Measurements from ENCODE around the gene KCNIP1. TPM values are rescaled to one million over a fixed set of nuclear protein-coding genes. Genes with fewer than 3 reads are reported as not detected.

The KCNIP1 gene
- total and polyA plus RNA-seq, 8 donors: 0.35 to 4.9 (median 2.5) TPM

DNA sequence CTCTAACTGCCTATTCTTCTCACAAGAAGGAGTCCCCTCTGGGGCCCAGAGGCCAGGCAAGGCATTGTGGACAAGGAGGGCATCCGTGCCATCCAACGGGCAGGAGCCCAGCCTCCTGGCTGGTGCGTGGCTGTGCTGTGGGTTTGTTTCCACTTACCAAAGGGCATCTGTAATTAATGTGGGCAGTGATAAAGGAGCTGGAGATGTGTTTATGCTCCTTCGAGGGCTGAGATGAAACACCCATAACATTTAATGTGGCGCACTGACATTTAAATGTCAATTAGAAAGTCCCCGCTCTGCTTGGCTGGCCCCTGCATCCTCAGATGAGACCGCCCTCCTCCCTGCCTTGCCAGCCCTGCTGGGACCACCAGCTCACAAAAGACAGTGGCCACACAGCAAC is 57.1 kb downstream of the KCNIP1 start:
- Histone ChIP-seq H3K27me3 (peaks cover 0 to 17% of the 10 kb centered on the region in 2 donors), H3K36me3 (no peaks in the 10 kb centered on the region), H3K9me3 (no peaks in the 10 kb centered on the region), H3K4me3 (no peak overlapping the region), H3K27ac (no peak overlapping the region), H3K4me1 (no peaks in the 10 kb centered on the region)
- ATAC-seq (no peak), DNase-seq (no peak)
- intact Hi-C loops (cut with DNase I): no loop called here
- TF ChIP-seq CTCF (IDR thresholded peaks at IDR 0.05): no peak

GRCh38 chr5:170562166-170562874 is 58.5 kb downstream of the KCNIP1 start:
- no peak for TF ChIP-seq CTCF (IDR thresholded peaks at IDR 0.05)
- ATAC-seq (no peak), DNase-seq (no peak)
- intact Hi-C loops (cut with DNase I): no loop called here
- Histone ChIP-seq H3K36me3 (no peaks in the 10 kb centered on the region), H3K4me3 (no peak overlapping the region), H3K4me1 (no peaks in the 10 kb centered on the region), H3K27ac (no peak overlapping the region), H3K9me3 (no peaks in the 10 kb centered on the region), H3K27me3 (peaks cover 0 to 17% of the 10 kb centered on the region in 2 donors)

GRCh38 chr5:170562875-170563228 is 59.0 kb downstream of the KCNIP1 start:
- H3K4me1 ChIP-seq: no peaks in the 10 kb centered on the region
- TF ChIP-seq CTCF (IDR thresholded peaks at IDR 0.05): no peak
- intact Hi-C loops (cut with DNase I): no loop called here
- no peaks in the 10 kb centered on the region for H3K36me3 ChIP-seq
- DNase-seq: no peak
- ATAC-seq: no peak
- no peak overlapping the region for H3K4me3 ChIP-seq
- H3K27ac ChIP-seq: no peak overlapping the region
- peaks cover 0 to 17% of the 10 kb centered on the region in 2 donors for H3K27me3 ChIP-seq
- H3K9me3 ChIP-seq: no peaks in the 10 kb centered on the region

DNA sequence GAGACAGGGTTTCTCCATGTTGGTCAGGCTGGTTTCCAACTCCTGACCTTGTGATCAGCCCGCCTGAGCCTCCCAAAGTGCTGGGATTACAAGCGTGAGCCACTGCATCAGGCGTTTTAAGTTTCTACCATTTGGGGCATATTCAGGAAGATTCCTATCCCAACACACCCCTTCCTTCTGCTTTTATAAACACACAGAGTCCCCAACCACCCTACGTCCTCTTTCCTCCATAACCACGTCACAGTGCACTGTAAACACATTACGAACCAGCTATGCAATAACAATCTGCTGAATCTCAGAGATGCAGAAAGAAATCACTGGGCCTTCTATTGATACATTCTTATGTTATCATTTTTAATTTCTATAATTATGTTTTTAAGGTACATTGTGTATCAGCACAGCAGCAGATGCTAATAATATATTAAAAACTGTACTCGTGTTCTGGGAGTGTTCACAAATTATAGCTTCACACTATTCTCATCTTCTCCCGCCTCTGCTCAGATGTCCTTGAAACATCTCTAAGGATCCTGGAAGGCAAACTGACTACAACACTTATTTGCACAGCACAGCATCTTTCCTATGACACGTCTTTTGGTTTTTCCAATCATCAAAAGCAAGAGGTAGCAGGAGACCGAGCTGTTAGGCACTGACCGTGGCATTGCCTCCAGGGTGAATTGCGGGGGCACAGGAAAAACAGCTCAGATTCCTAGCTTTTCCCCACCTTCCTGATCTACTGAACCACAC is 60.2 kb downstream of the KCNIP1 start:
- no peak for DNase-seq
- intact Hi-C loops (cut with DNase I): no loop called here
- Histone ChIP-seq H3K27ac (no peak overlapping the region), H3K9me3 (no peaks in the 10 kb centered on the region), H3K27me3 (peaks cover 0 to 21% of the 10 kb centered on the region in 2 donors), H3K4me3 (no peak overlapping the region), H3K4me1 (no peaks in the 10 kb centered on the region), H3K36me3 (no peaks in the 10 kb centered on the region)
- ATAC-seq: peak; percentile 27
- TF ChIP-seq CTCF (IDR thresholded peaks at IDR 0.05): no peak

DNA sequence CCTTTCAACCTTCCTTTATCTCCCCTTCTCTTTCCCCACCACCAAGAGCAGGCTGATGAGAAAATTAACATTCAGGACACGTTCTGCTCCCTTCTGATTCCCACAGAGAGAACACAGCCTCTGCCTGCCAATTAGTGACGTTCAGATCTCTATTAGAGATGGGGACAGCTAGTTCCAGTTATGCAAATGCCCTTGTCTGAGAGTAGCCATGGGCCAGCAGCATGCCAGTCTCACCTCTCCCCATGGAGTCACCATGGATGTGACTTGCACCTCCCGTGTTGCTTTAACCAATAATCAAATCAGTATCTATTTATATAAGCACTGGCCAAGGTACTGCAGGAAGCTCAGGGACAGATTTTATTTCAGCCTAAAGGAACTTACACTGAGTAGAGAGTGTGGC is 61.3 kb downstream of the KCNIP1 start:
- Histone ChIP-seq H3K9me3 (no peaks in the 10 kb centered on the region), H3K4me1 (no peaks in the 10 kb centered on the region), H3K36me3 (no peaks in the 10 kb centered on the region), H3K4me3 (no peak overlapping the region), H3K27ac (no peak overlapping the region), H3K27me3 (peaks cover under 1 to 30% of the 10 kb centered on the region in 2 donors)
- ATAC-seq (no peak), DNase-seq (no peak)
- TF ChIP-seq CTCF (IDR thresholded peaks at IDR 0.05): no peak
- intact Hi-C loops (cut with DNase I): no loop called here

Data from left lung (tissue), 10 donors.